ENCODE results near the gene TGM1. TPM values are rescaled to one million over a fixed set of nuclear protein-coding genes. Genes with fewer than 3 reads are reported as not detected.

TGM1 gene
- total RNA-seq, 4 donors from 2014 or later: 566 to 1,879 (median 1,037) TPM

DNA sequence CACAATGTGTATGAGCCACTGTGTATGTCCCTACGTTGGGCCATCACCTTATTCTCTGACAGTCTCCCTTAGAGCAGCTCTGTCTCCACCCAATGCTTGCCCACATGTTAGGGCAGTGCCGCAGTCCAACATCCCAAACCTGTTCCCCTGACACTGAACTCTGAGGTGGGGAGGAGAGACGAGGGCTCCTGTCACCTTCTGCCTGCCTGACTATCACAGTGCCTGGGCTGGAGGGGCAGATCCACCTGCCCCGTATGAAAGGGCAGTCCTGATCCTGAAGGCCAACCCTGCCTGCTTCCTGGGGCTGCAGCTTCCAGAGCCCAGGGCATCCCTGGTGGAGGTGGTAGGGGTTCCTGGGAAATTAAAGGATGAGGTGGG is 2.2 kb downstream of the TGM1 start:
- WGBS, 2 donors: 43 to 50% methylated on average over 1 to 2 of the region's 4 CpGs
- Histone ChIP-seq H3K27me3 (no peaks in the 10 kb centered on the region), H3K36me3 (peaks cover 0 to 73% (median 8%) of the 10 kb centered on the region in 3 donors), H3K27ac (peak overlapping the region; percentile 81 to 89 (median 87)), H3K4me1 (peaks cover 13 to 72% (median 41%) of the 10 kb centered on the region in 3 donors), H3K9me3 (no peaks in the 10 kb centered on the region), H3K4me3 (peak overlapping the region; percentile 36 to 57 (median 48))
- DNase-seq: no peak
- intact Hi-C loops (cut with DNase I): no loop called here
- no peak for TF ChIP-seq POLR2A (IDR thresholded peaks at IDR 0.05)
- TF ChIP-seq, protein P1, sequence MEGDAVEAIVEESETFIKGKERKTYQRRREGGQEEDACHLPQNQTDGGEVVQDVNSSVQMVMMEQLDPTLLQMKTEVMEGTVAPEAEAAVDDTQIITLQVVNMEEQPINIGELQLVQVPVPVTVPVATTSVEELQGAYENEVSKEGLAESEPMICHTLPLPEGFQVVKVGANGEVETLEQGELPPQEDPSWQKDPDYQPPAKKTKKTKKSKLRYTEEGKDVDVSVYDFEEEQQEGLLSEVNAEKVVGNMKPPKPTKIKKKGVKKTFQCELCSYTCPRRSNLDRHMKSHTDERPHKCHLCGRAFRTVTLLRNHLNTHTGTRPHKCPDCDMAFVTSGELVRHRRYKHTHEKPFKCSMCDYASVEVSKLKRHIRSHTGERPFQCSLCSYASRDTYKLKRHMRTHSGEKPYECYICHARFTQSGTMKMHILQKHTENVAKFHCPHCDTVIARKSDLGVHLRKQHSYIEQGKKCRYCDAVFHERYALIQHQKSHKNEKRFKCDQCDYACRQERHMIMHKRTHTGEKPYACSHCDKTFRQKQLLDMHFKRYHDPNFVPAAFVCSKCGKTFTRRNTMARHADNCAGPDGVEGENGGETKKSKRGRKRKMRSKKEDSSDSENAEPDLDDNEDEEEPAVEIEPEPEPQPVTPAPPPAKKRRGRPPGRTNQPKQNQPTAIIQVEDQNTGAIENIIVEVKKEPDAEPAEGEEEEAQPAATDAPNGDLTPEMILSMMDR (IDR thresholded peaks at IDR 0.05): no peak

DNA sequence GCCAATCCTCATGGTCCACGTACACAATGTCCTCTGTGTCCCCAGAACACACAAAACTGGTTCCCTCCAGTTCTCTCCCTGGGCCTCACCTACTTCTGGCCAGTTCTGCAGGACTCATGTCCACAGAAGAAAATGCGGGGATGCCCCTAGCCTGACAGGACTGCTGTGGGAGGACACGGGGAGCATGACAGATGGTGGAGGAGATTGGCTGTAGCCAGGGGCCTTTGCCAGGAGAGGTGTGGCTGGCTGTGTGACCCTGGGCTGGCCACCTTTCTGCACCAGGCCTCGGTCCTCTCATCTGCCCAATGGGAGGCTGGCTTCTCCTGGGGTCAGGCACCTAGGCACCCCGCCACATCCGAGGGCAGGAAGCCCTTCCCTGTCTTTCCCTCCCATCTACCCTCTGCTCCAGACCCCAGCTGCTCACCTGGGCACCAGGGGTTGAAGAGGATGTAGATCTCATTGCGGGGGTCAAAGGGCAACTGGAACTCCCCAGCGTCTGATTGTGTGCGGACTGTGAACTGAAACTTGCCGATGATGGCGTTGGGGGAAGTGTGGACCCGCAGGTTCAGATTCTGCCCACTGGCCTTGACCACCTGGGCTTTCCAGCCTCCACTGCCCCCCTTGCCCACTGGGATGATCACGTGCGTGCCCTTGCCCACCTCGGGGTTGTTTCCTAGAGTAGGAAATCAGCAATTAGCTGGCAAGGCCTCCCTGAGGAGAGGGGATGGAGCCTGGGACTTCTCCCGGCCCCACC is 2.8 kb downstream of the TGM1 start:
- no peak for TF ChIP-seq POLR2A (IDR thresholded peaks at IDR 0.05)
- TF ChIP-seq, protein P1 (IDR thresholded peaks at IDR 0.05): no peak
- intact Hi-C loops (cut with DNase I): no loop called here
- 71 to 83% methylated on average over 7 to 9 of the region's 16 CpGs for WGBS, 2 donors
- no peak for DNase-seq
- Histone ChIP-seq H3K27me3 (no peaks in the 10 kb centered on the region), H3K27ac (peak overlapping the region; percentile 81 to 89 (median 87)), H3K9me3 (no peaks in the 10 kb centered on the region), H3K36me3 (peaks cover 0 to 73% (median 9%) of the 10 kb centered on the region in 3 donors), H3K4me3 (peak overlapping the region; percentile 36 to 57 (median 48)), H3K4me1 (peaks cover 9 to 66% (median 35%) of the 10 kb centered on the region in 3 donors)

DNA sequence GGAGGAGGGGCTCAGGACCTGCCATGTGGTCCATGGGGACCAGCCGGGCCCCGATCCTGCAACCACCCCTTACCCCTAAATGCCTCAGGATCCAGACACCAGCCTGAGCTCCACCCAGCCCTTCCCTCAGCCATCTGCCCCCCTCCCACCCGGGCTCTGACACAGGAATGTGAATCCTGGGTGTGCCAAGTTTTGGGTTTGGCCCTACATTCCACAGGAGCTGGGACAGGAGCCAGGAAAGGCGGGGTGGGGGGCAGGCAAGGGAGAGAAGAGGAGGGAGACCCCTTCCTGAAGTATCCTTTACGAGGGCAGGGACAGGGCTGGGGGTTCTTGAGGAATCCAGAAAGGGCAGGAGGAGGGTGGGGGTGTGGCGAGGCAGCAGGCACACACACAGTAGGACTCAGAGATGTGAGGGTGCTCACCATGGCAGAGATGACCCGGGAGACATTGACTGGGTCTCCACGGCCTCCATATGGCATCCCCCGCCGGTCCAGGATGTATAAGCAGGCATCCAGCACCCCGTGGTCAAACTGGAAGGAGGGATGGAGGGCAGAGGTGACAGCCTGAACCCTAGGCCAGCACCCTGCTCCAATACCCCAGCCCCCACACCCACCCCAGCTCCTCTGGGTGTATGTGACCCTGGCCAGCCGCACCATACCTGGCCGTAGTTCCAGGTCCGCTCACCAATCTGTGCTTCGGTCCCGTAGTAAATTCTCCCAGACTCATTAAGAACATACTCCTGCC is 3.5 kb downstream of the TGM1 start:
- Histone ChIP-seq H3K9me3 (no peaks in the 10 kb centered on the region), H3K4me3 (peak overlapping the region; percentile 36 to 57 (median 48)), H3K27ac (peak overlapping the region; percentile 81 to 89 (median 87)), H3K36me3 (peaks cover 0 to 78% (median 17%) of the 10 kb centered on the region in 3 donors), H3K27me3 (no peaks in the 10 kb centered on the region), H3K4me1 (peaks cover 9 to 58% (median 32%) of the 10 kb centered on the region in 3 donors)
- DNase-seq: no peak
- intact Hi-C loops (cut with DNase I): no loop called here
- TF ChIP-seq, protein P1 (IDR thresholded peaks at IDR 0.05): no peak
- TF ChIP-seq POLR2A (IDR thresholded peaks at IDR 0.05): no peak
- 73 to 76% methylated on average over 7 to 14 of the region's 16 CpGs for WGBS, 2 donors

DNA sequence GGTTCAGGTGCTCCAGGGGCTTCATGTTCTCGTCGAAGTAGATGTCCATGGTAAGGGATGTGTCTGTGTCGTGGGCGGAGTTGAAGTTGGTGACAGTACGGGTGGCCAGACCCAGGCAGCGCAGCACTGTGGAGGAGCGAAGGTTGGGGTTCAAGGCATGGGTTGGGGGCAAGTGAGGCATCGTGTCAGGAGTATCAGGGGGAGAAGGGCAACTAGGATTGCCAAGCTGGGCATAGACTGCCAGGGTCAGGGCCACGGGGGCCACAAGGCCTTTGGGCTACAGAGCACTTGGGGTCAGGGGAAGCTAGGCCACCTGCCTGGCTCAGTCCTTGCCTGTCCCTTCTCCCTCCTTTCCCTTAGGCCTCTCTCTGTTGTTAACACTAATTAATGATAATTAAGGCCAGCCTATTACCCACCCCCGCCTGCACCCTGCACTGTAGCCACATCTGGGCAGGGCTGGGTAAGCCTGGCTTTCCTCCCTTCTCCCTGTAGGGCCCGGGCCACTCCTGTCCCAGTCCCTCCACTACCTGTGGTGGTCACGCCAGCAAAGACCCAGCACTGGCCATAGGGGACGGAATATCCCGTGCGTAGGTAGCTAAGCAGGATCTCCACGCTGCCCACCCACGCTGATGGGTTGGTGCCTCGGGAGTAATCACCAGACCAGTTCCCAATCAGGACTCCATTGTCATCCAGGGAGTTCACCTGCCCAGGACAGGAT is 4.3 kb downstream of the TGM1 start:
- no peaks in the 10 kb centered on the region for H3K9me3 ChIP-seq
- H3K36me3 ChIP-seq: peaks cover 0 to 85% (median 24%) of the 10 kb centered on the region in 3 donors
- peak overlapping the region; percentile 73 to 89 (median 84) for H3K27ac ChIP-seq
- 71 to 90% methylated on average over 7 to 16 of the region's 18 CpGs for WGBS, 2 donors
- peaks cover 9 to 51% (median 27%) of the 10 kb centered on the region in 3 donors for H3K4me1 ChIP-seq
- no peaks in the 10 kb centered on the region for H3K27me3 ChIP-seq
- TF ChIP-seq POLR2A (IDR thresholded peaks at IDR 0.05): no peak
- TF ChIP-seq, protein P1 (IDR thresholded peaks at IDR 0.05): no peak
- intact Hi-C loops (cut with DNase I): no loop called here
- DNase-seq: no peak
- H3K4me3 ChIP-seq: peak overlapping the region; percentile 36 to 57 (median 48)
